Upper lobe of left lung (tissue), 6 donors: ENCODE data around the gene DNAAF5. TPM values are rescaled to one million over a fixed set of nuclear protein-coding genes. Genes with fewer than 3 reads are reported as not detected.

ENCODE experiments used
- ATAC-seq, 2 donors: fragments of 200-7000 bp; cut with Tn5 transposase; one replicate each; pipeline ENCODE4 v1.9.1; 2022; ENCODE audit warnings: mild to moderate bottlenecking in 2 of 2, moderate library complexity in 2 of 2; ENCODE audit not compliant: low FRiP score in 2 of 2
- DNase-seq, 2 donors: peaks; one replicate each; pipeline ENCODE4 v3.0.0-alpha.2; 2019 to 2020
- H3K27ac ChIP-seq, 4 donors: fragments of 200-600 bp; sonication (generic); one replicate each; pipeline ENCODE4 v1.5.1; 2016 to 2019
- H3K27me3 ChIP-seq, 4 donors: fragments of 200-600 bp; sonication (generic); one replicate each; pipeline ENCODE4 v1.5.1; 2017 to 2019
- H3K36me3 ChIP-seq, 4 donors: fragments of 200-600 bp; sonication (generic); one replicate each; pipeline ENCODE4 v1.5.1; 2016 to 2019
- H3K4me1 ChIP-seq, 4 donors: fragments of 200-600 bp; sonication (generic); one replicate each; pipeline ENCODE4 v1.5.1; 2018 to 2019
- H3K4me3 ChIP-seq, 4 donors: fragments of 200-600 bp; sonication (generic); one replicate each; pipeline ENCODE4 v1.5.1; 2017 to 2019; ENCODE audit warnings: mild to moderate bottlenecking in 2 of 4, moderate library complexity in 1 of 4
- H3K9me3 ChIP-seq, 4 donors: fragments of 200-600 bp; sonication (generic); one replicate each; pipeline ENCODE4 v1.5.1; 2018 to 2019
- CTCF ChIP-seq, 6 experiments: fragments of 450-650 bp in 4 of 6; fragments of 200-600 bp in 2 of 6; sonication (generic) in 2 of 6; IDR thresholded peaks; one replicate each; pipeline ENCODE4 v1.5.1; 2016 to 2019; ENCODE audit warnings: antibody characterized with exemption in 6 of 6
- EP300 ChIP-seq, 4 donors: sonication (generic); formaldehyde crosslinking; IDR thresholded peaks; one replicate each; pipeline ENCODE4 v1.5.1; 2017; ENCODE audit warnings: antibody characterized with exemption in 4 of 4, control low read depth in 2 of 4
- POLR2A ChIP-seq, 4 donors: fragments of 450-650 bp; IDR thresholded peaks; one replicate each; pipeline ENCODE4 v1.5.1; 2016 to 2017; ENCODE audit warnings: antibody characterized with exemption in 4 of 4, mild to moderate bottlenecking in 2 of 4
- POLR2AphosphoS5 ChIP-seq, 2 donors: sonication (generic); formaldehyde crosslinking; IDR thresholded peaks; one replicate each; pipeline ENCODE4 v1.5.1; 2017; ENCODE audit warnings: antibody characterized with exemption in 2 of 2
- WGBS, 2 donors: methylation state at CpG; one replicate each; pipeline ENCODE4 v1.1.5; 2017 to 2018; 5-methylcytosine and 5-hydroxymethylcytosine counted together
- total RNA-seq, 6 donors: library from RNA; depleted of rRNA in 4 of 6; stranded (reverse); fragments of >200 nt in 4 of 6; gene quantifications; one replicate each; pipeline versions ENCODE4 v1.1.0 to v1.2.1, GENCODE V29; 2016 to 2021
- donor health status: DM: no; HTN: no; CAD: no; lungs with moderate emphysema.
- donor health status: DM: no; HTN: yes; CAD: no; lungs with severe emphysema.

Gene DNAAF5
- total RNA-seq, 6 donors from 2014 or later, result 18.2 to 35.6 (median 26.4) TPM

DNA sequence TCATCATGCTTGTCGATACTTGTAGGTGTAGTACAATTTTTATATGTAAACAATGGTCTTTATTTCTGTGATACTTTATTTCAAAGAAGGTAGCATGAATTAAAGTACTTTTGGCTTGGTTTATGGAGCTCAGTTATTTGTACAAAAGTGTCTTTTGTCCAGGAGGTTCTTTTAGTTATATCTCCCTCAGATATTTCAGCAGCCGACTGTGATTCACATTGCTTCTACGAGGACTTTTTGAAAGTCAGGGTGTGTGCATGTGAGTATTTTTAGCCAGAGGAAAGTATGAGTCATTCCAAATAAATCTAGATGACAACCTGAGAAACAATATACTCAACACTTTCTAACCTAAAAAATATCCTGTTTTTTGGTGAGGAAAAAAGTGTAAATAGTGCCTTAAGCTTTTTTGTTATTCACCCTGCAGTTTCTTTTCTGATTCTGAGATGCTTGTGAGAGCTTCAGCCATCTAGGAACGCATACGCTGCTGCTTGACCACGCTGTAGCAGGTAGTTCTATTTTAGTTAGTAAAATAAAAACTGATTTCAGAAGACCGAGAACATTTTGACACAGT is 105.2 kb downstream of the DNAAF5 start:
- Histone ChIP-seq H3K27ac (peak overlapping the region; percentile 81 to 92 (median 88)), H3K4me1 (peaks cover 34 to 54% (median 40%) of the 10 kb centered on the region in 4 donors), H3K36me3 (peaks cover 0 to 7% (median 3%) of the 10 kb centered on the region in 4 donors), H3K27me3 (no peaks in the 10 kb centered on the region), H3K9me3 (no peaks in the 10 kb centered on the region), H3K4me3 (peak overlapping the region in 2 of 4 donors; percentile 7 to 19)
- peak; percentile 73 to 83 for ATAC-seq
- TF ChIP-seq POLR2AphosphoS5 (IDR thresholded peaks at IDR 0.05) (peak in 1 of 2 donors; percentile 31), EP300 (IDR thresholded peaks at IDR 0.05) (peak in 1 of 4 donors; percentile 68), POLR2A (IDR thresholded peaks at IDR 0.05) (no peak), CTCF (IDR thresholded peaks at IDR 0.05) (no peak)
- DNase-seq, result no peak
- WGBS, 2 donors, result 10 to 12% methylated on average over 7 of the region's 7 CpGs

DNA sequence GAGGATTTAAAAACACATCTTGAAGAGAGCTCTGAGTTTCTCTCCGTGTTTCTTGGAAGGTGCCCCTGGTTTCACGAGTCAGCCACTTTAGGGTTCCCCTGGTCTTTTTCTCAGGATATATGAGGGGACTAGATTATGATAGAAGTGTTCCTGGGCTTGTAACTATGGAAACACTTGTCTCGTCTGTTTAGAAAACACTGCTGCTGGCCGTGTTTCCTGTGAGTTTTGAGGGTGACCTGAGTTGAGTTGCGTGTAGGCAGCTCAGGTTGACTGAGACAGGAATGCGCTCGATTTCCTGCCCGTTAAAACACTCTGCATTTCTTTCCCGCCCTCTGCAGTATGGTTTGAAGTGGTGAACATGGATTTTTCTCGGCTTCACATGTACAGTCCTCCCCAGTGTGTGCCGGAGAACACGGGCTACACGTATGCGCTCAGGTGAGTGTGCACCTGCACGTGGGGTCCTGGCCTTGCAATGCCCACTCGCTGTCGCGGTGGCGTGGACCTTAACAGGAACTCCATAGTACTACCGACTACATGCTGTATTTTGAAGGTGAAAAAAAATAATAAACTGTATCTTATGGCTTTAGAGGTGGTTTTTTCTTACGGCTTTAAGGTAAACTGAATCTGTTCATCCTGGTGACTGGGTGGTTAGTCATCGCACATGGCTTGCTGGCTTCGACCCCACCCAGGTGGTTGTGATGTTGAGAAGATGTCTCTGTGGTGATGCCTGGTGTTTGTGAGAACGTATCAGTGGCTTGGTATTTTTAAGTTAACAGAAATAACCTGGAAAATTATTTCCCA is 105.9 kb downstream of the DNAAF5 start, which contains the start of gene SUN1:
Gene SUN1 (plus strand): TSS at position 310 of the 801 bp plus-strand sequence. CDS start 49 bp downstream, at position 359.
- Histone ChIP-seq H3K27me3 (no peaks in the 10 kb centered on the region), H3K36me3 (peaks cover 0 to 13% (median 3%) of the 10 kb centered on the region in 4 donors), H3K4me3 (peak within 1 kb of the TSS in 2 of 4 donors; percentile 7 to 19), H3K4me1 (peaks cover 30 to 53% (median 41%) of the 10 kb centered on the region in 4 donors), H3K27ac (peak within 1 kb of the TSS; percentile 81 to 92 (median 88)), H3K9me3 (no peaks in the 10 kb centered on the region)
- WGBS, 2 donors, result 42 to 51% methylated on average over 24 of the region's 24 CpGs
- ATAC-seq (peak; percentile 41 to 81), DNase-seq (peak in 1 of 2 donors; percentile 64)
- TF ChIP-seq POLR2AphosphoS5 (IDR thresholded peaks at IDR 0.05), result peak in 1 of 2 donors; percentile 43
- peak in 1 of 4 donors; percentile 32 for TF ChIP-seq POLR2A (IDR thresholded peaks at IDR 0.05)
- peak in 2 of 4 donors; percentile 53 to 63 for TF ChIP-seq EP300 (IDR thresholded peaks at IDR 0.05)
- no peak for TF ChIP-seq CTCF (IDR thresholded peaks at IDR 0.05)

- no peak for ATAC-seq
- TF ChIP-seq CTCF (IDR thresholded peaks at IDR 0.05) (no peak), POLR2A (IDR thresholded peaks at IDR 0.05) (no peak), POLR2AphosphoS5 (IDR thresholded peaks at IDR 0.05) (no peak), EP300 (IDR thresholded peaks at IDR 0.05) (no peak)
- peaks cover 30 to 49% (median 41%) of the 10 kb centered on the region in 4 donors for H3K4me1 ChIP-seq
Observed at GRCh38 chr7:832968-833424, 106.5 kb downstream of the DNAAF5 start.

DNA sequence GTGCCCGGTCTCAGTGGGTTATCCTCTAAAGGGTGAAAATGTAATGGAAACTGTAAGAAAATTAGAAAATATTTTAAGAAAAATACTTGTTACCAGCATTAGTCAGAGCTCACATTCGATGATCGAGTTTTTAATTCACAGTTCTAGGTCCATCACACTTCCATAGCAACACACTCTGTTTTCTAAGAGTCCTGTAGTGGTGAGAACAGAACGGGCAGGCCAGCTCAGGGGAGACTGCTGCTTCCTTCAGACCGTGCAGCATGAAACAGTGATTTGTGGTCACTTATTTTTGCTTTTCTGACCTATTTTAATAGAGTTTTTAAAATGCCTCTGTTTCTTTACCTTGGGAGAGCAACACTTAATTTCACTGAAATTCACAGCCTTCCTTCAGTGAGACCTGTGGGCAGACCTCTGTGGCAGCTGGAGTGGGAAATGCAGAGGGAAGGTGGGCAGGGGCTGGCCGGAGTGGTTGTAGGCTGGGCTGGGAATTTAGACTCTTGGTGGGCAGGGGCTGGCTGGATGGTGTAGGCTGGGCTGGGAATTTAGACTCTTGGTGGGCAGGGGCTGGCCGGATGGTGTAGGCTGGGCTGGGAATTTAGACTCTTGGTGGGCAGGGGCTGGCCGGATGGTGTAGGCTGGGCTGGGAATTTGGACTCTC is 107.2 kb downstream of the DNAAF5 start:
- ATAC-seq (no peak), DNase-seq (no peak)
- Histone ChIP-seq H3K36me3 (peaks cover under 1 to 16% (median 4%) of the 10 kb centered on the region in 4 donors), H3K27me3 (no peaks in the 10 kb centered on the region), H3K4me3 (no peak overlapping the region), H3K9me3 (no peaks in the 10 kb centered on the region), H3K27ac (peak overlapping the region; percentile 23 to 89 (median 73)), H3K4me1 (peaks cover 30 to 49% (median 41%) of the 10 kb centered on the region in 4 donors)
- 85 to 91% methylated on average over 8 of the region's 8 CpGs for WGBS, 2 donors
- TF ChIP-seq EP300 (IDR thresholded peaks at IDR 0.05) (no peak), CTCF (IDR thresholded peaks at IDR 0.05) (no peak), POLR2A (IDR thresholded peaks at IDR 0.05) (no peak), POLR2AphosphoS5 (IDR thresholded peaks at IDR 0.05) (no peak)

More at GRCh38 chr7:832968-833424, 106.5 kb downstream of the DNAAF5 start:
- peak overlapping the region; percentile 81 to 92 (median 88) for H3K27ac ChIP-seq
- H3K36me3 ChIP-seq, result peaks cover 0 to 15% (median 3%) of the 10 kb centered on the region in 4 donors
- 91 to 94% methylated on average over 15 of the region's 15 CpGs for WGBS, 2 donors
- no peaks in the 10 kb centered on the region for H3K27me3 ChIP-seq
- no peaks in the 10 kb centered on the region for H3K9me3 ChIP-seq
- DNase-seq, result no peak
- no peak overlapping the region for H3K4me3 ChIP-seq
